Neural progenitor cell (in vitro differentiated cells): Measurements from ENCODE around the gene ASIC5. TPM values are rescaled to one million over a fixed set of nuclear protein-coding genes. Genes with fewer than 3 reads are reported as not detected.

Experiments used
- DNase-seq: peaks from one replicate; pipeline ENCODE4 v3.0.0-alpha.2; 2016; ENCODE audit warnings: low spot score
- H2AFZ ChIP-seq: fragments of 200-600 bp; sonication (generic); replicated peaks from 2 replicates; pipeline ENCODE4 v1.6.1; 2016; ENCODE audit warnings: antibody characterized with exemption
- H3F3A ChIP-seq: fragments of 200-600 bp; sonication (generic); 2 replicates; pipeline ENCODE4 v1.6.1; 2016; ENCODE audit warnings: antibody characterized with exemption, low read depth
- H3K27ac ChIP-seq: fragments of 200-600 bp; sonication (generic); 2 replicates; pipeline ENCODE4 v1.5.1; 2016; ENCODE audit warnings: mild to moderate bottlenecking
- H3K27me3 ChIP-seq: fragments of 200-600 bp; sonication (generic); 2 replicates; pipeline ENCODE4 v1.6.1; 2016; ENCODE audit warnings: mild to moderate bottlenecking, moderate library complexity
- H3K36me3 ChIP-seq: fragments of 200-600 bp; sonication (generic); 2 replicates; pipeline ENCODE4 v1.5.1; 2016
- H3K4me1 ChIP-seq: fragments of 200-600 bp; sonication (generic); 2 replicates; pipeline ENCODE4 v1.6.1; 2016; ENCODE audit warnings: mixed run types
- H3K4me2 ChIP-seq: fragments of 200-600 bp; sonication (generic); 2 replicates; pipeline ENCODE4 v1.6.1; 2016
- H3K4me3 ChIP-seq: fragments of 200-600 bp; sonication (generic); 2 replicates; pipeline ENCODE4 v1.5.1; 2016
- H3K79me2 ChIP-seq: fragments of 200-600 bp; sonication (generic); 2 replicates; pipeline ENCODE4 v1.6.1; 2016; ENCODE audit warnings: low read depth
- H3K9ac ChIP-seq: fragments of 200-600 bp; sonication (generic); 2 replicates; pipeline ENCODE4 v1.6.1; 2016
- H3K9me3 ChIP-seq: fragments of 200-600 bp; sonication (generic); 2 replicates; pipeline ENCODE4 v1.5.1; 2016; ENCODE audit warnings: low read depth
- H4K20me1 ChIP-seq: fragments of 200-600 bp; sonication (generic); 2 replicates; pipeline ENCODE4 v1.6.1; 2016; ENCODE audit warnings: low read depth
- H3K27ac Mint-ChIP-seq: 3 replicates; pipeline ENCODE4 v1.8.0; 2021; ENCODE audit warnings: mixed read lengths
- H3K27me3 Mint-ChIP-seq: 2 replicates; pipeline ENCODE4 v1.8.0; 2022; ENCODE audit warnings: low read depth, mild to moderate bottlenecking, inconsistent platforms, moderate library complexity, mixed read lengths; ENCODE audit not compliant: insufficient read depth
- H3K36me3 Mint-ChIP-seq: 3 replicates; pipeline ENCODE4 v1.8.0; 2021; ENCODE audit warnings: mixed read lengths
- H3K4me1 Mint-ChIP-seq: 3 replicates; pipeline ENCODE4 v1.8.0; 2021; ENCODE audit warnings: mixed read lengths
- H3K4me3 Mint-ChIP-seq: 3 replicates; pipeline ENCODE4 v1.8.0; 2021; ENCODE audit warnings: mild to moderate bottlenecking, moderate library complexity, mixed read lengths
- H3K9me3 Mint-ChIP-seq: 3 replicates; pipeline ENCODE4 v1.8.0; 2020; ENCODE audit warnings: mixed read lengths
- CTCF ChIP-seq: fragments of 200-600 bp; sonication (generic); IDR thresholded peaks from 2 replicates; pipeline ENCODE4 v1.5.1; 2017; ENCODE audit warnings: antibody characterized with exemption, mild to moderate bottlenecking
- EZH2 ChIP-seq: fragments of 200-600 bp; sonication (generic); IDR thresholded peaks from 2 replicates; pipeline ENCODE4 v1.6.1; 2017; ENCODE audit warnings: antibody characterized with exemption, mild to moderate bottlenecking, moderate library complexity
- EZH2phosphoT487 ChIP-seq: fragments of 200-600 bp; sonication (generic); IDR thresholded peaks from 2 replicates; pipeline ENCODE4 v1.6.1; 2017; ENCODE audit warnings: antibody characterized with exemption
- total RNA-seq: library from RNA; depleted of rRNA; stranded (reverse); fragments of >200 nt; gene quantifications from 2 replicates; pipeline ENCODE4 v1.2.3, GENCODE V29; 2015; ENCODE audit warnings: low replicate concordance

Gene ASIC5
- total RNA-seq, 1 donor from 2014 or later = not detected

- Histone ChIP-seq H3K9me3 (peaks cover 32% of the 10 kb centered on the region), H3K4me1 (no peaks in the 10 kb centered on the region), H3K27ac (no peak overlapping the region), H3K4me2 (no peak overlapping the region), H3K79me2 (no peaks in the 10 kb centered on the region), H3K27me3 (no peaks in the 10 kb centered on the region), H3K4me3 (no peak overlapping the region), H3K9ac (no peak overlapping the region), H2AFZ (no peak overlapping the region), H4K20me1 (no peaks in the 10 kb centered on the region), H3K36me3 (no peaks in the 10 kb centered on the region), H3F3A (no peaks in the 10 kb centered on the region)
- Mint-ChIP-seq H3K4me3 (no peak overlapping the region), H3K27me3 (no peaks in the 10 kb centered on the region), H3K4me1 (no peaks in the 10 kb centered on the region), H3K9me3 (peaks cover 16% of the 10 kb centered on the region), H3K27ac (no peak overlapping the region), H3K36me3 (peaks cover 1% of the 10 kb centered on the region)
- TF ChIP-seq EZH2 (no peak), EZH2phosphoT487 (no peak), CTCF (no peak)
- no peak for DNase-seq
Measured at GRCh38 chr4:155846929-155847328, 19.1 kb downstream of the ASIC5 start.

- TF ChIP-seq CTCF (no peak), EZH2 (no peak), EZH2phosphoT487 (no peak)
- no peak overlapping the region for H3K4me3 ChIP-seq
- no peak overlapping the region for H3K27ac ChIP-seq
- H3K36me3 ChIP-seq = no peaks in the 10 kb centered on the region
- DNase-seq = no peak
- H3K4me1 ChIP-seq = no peaks in the 10 kb centered on the region
- no peaks in the 10 kb centered on the region for H4K20me1 ChIP-seq
- H2AFZ ChIP-seq = no peak overlapping the region
- no peaks in the 10 kb centered on the region for H3K27me3 Mint-ChIP-seq
- H3K9ac ChIP-seq = no peak overlapping the region
- peaks cover 5% of the 10 kb centered on the region for H3K9me3 Mint-ChIP-seq
- H3K27ac Mint-ChIP-seq = no peak overlapping the region
- no peak overlapping the region for H3K4me2 ChIP-seq
- H3F3A ChIP-seq = no peaks in the 10 kb centered on the region
- no peaks in the 10 kb centered on the region for H3K4me1 Mint-ChIP-seq
- no peaks in the 10 kb centered on the region for H3K36me3 Mint-ChIP-seq
- H3K79me2 ChIP-seq = no peaks in the 10 kb centered on the region
- no peaks in the 10 kb centered on the region for H3K27me3 ChIP-seq
- peaks cover 11% of the 10 kb centered on the region for H3K9me3 ChIP-seq
- no peak overlapping the region for H3K4me3 Mint-ChIP-seq
Measured at GRCh38 chr4:155842080-155842479, 24.0 kb downstream of the ASIC5 start.

- Histone ChIP-seq H3K27me3 (no peaks in the 10 kb centered on the region), H3K27ac (no peak overlapping the region), H3K79me2 (no peaks in the 10 kb centered on the region), H3K9ac (no peak overlapping the region), H4K20me1 (no peaks in the 10 kb centered on the region), H2AFZ (no peak overlapping the region), H3K36me3 (peaks cover 3% of the 10 kb centered on the region), H3F3A (no peaks in the 10 kb centered on the region), H3K4me1 (no peaks in the 10 kb centered on the region), H3K4me2 (no peak overlapping the region), H3K9me3 (no peaks in the 10 kb centered on the region), H3K4me3 (no peak overlapping the region)
- no peak overlapping the region for H3K27ac Mint-ChIP-seq
- H3K9me3 Mint-ChIP-seq = no peaks in the 10 kb centered on the region
- H3K27me3 Mint-ChIP-seq = no peaks in the 10 kb centered on the region
- H3K4me1 Mint-ChIP-seq = no peaks in the 10 kb centered on the region
- DNase-seq = no peak
- no peak for TF ChIP-seq EZH2
- H3K4me3 Mint-ChIP-seq = no peak overlapping the region
- no peaks in the 10 kb centered on the region for H3K36me3 Mint-ChIP-seq
Measured at GRCh38 chr4:155837203-155837796, 28.8 kb downstream of the ASIC5 start.

- TF ChIP-seq EZH2phosphoT487 (no peak), EZH2 (no peak), CTCF (no peak)
- no peaks in the 10 kb centered on the region for H3K36me3 Mint-ChIP-seq
- Histone ChIP-seq H2AFZ (no peak overlapping the region), H3K79me2 (no peaks in the 10 kb centered on the region), H3K4me1 (no peaks in the 10 kb centered on the region), H3K27ac (no peak overlapping the region), H3K9me3 (no peaks in the 10 kb centered on the region), H3K4me2 (no peak overlapping the region), H3K4me3 (no peak overlapping the region), H3K27me3 (no peaks in the 10 kb centered on the region), H4K20me1 (no peaks in the 10 kb centered on the region), H3F3A (no peaks in the 10 kb centered on the region), H3K9ac (no peak overlapping the region), H3K36me3 (peaks cover 3% of the 10 kb centered on the region)
- peaks cover 2% of the 10 kb centered on the region for H3K27me3 Mint-ChIP-seq
- no peak overlapping the region for H3K4me3 Mint-ChIP-seq
- DNase-seq = no peak
- H3K9me3 Mint-ChIP-seq = no peaks in the 10 kb centered on the region
- H3K27ac Mint-ChIP-seq = no peak overlapping the region
- H3K4me1 Mint-ChIP-seq = no peaks in the 10 kb centered on the region
Measured at GRCh38 chr4:155832664-155833063, 33.4 kb downstream of the ASIC5 start.
